HG03575 (cell line): Measurements from ENCODE around the gene BBS9.

Source experiments
- ATAC-seq: cut with Tn5 transposase; IDR thresholded peaks from one replicate; pipeline ENCODE4 v1.9.1; 2021; ENCODE audit not compliant: unreplicated experiment, insufficient number of reproducible peaks, low FRiP score; ENCODE audit errors: extremely low read depth

BBS9 gene

DNA sequence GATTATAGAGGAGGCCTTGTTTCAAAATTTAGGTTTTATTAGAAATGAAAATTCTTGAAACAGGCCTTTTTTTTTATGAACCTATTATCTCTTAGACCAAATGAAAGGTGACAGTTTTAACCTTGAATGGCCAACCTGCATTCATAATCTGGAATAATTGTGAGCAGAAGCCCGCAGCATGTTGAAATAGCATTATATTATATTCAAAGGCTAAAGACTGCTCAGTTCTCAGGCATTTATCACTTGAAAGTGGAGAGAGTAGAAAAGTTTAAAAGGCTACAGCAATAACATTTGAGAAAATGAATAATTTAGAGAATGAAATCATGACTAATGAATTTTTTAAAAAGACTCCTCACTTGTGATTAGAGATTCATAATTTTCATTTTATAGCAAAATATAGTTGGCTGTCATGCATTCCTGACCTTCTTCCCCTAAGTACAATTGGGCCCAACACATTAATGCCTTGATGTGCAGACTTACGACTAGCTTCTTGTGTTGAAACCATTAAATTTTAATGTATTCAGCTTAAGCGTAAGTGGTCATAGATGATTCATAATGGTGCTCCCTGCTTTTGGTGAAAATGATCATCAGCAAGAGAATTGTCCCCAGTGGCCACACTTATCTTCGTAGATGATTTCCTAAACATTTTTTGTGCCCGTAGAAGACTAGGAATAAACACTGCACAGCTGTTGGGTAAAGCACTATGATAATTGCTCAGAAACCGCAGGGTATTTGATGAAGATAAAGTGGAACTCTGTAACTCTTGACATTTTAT lies 429.4 kb downstream of the BBS9 start:
- ATAC-seq, result no peak

DNA sequence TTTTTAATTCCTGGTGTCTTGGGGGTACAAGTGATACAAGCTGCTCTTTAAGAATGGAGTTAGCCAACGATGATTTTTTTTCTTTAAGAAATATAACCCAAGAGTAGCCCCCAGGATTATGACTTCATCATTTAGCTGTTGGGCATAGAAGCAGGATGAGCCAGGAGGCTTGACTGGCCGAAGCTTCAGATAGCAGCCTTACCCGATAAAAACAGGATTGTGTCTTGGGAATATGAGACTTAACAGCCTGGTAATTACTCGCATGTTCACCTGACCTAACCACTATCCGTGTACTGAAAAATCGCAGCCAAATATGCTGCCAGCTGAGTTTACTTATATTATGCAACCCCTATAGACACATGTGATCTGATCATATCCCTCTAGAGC lies 430.0 kb downstream of the BBS9 start:
- ATAC-seq, result no peak

DNA sequence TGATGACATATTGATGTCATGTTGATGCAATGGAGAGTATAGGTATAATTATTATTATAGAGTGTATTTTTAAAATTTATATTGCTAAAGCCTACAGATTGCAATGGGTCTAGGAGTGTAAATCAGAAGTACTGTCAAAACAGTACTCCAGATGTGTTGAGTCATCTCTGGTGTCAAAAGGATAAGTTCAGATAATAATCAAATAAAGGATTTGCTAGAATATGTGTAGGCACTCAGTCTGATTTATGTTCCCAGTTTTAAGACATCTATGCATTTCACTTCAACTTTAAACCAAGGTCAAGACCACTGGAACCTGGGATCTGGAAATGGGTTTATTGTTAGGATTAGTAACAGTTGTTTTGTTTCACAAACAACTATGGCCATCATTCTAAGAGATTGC lies 433.6 kb downstream of the BBS9 start:
- no peak for ATAC-seq

DNA sequence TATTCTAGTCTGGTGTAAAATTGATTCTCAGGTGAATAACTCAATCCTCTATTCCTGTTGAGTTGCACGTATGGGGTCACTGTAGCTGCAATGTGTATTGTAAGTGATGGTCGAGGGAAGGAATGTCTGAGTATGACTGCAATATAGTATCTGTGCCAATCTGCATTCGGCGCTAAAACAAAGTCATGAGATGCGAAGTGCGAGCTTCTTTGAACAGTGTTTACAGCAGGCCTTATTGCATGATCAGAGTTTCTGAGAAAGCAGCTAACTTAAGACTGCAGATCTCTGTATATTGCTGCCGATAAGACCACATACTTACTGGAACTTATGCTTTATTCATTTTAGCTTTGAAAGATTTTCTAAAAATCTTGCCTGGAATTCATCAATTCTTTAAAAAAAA lies 434.3 kb downstream of the BBS9 start:
- ATAC-seq, result no peak

DNA sequence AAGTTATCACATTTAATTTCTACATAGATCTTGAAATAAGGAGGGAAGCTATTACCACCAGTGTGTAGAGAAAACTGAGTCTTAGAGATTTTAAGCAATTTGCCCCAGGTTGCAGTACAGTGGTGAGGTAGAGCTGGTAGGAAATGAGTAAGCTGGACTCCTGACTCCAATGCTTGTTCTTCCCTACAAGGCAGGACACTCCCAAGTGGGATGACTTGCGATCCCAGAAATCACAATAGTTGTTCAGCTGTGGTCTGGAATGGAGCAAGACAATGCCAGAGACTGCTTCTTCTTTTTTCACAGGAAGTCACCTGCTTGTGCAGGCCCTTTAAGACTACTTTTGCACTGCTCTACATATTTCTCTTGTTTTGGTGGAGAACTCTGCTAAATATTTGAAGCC lies 448.8 kb downstream of the BBS9 start:
- no peak for ATAC-seq

DNA sequence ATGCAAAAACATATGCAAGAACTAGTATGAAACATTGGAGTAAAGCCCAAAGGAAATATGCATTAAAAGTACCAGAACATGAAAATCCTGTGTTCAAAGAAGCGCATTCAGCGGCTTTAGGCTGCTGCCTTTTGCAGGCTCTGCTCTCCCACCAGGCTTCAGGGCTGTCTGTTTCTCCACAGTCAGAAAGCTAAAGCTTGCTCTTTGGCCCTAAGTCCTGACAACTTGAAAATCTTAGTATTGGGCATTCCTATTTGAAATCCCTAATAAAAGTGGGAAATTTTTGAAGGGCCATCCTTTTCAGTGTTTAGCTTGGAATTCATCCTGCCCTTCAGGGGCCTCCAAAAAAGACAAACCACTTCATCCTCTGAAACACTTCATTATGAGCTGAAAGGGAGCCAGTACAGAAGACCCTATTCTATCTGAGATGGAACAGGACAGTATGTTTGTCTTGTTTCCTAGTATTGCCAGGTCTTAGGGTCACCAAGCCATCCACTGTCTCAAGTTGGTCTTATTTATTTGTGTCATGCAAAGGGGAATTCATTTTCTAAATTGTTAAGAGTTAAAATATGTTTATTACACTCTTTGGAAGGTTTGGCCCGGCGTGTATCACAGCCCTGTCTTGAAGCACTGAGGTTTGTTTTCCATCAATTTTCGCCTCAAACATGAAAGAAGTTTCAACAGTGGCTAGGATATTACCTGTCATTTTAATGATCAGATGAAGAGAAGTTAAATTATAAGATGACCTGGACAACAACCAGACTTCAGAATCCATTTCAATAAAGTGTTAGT lies 449.7 kb downstream of the BBS9 start:
- ATAC-seq, result no peak

DNA sequence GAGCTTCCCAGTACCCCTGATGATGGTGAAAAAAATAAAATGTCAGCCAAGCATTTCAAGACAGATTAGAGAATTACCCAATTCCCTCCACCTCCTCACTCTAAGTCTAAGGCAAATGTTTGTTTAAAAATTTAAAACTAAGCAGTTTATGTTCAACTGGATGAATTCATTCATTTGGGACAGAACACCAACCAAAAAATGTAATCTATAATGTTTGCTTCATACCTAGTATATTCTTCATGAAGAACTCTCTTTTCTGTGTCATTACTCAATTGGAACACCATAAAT lies 450.3 kb downstream of the BBS9 start:
- no peak for ATAC-seq

DNA sequence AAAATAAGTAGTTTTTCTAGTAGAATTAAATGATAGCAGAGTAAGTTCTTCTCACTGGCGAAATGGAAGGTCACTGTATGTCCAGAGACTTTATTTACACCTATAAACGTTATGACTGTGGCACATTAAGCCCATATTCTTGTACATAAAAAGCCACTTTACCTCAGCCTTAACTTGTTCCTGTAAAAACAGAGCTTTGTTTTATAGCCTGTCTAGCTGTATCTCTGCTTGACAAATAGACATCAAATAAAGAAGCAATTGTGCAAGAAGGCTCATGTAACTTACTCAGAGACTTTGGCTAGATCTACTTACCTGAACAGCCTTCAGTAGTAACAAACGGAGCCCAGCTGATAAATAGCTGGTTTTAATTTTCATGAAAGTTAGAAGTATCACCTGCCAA lies 451.9 kb downstream of the BBS9 start:
- no peak for ATAC-seq

DNA sequence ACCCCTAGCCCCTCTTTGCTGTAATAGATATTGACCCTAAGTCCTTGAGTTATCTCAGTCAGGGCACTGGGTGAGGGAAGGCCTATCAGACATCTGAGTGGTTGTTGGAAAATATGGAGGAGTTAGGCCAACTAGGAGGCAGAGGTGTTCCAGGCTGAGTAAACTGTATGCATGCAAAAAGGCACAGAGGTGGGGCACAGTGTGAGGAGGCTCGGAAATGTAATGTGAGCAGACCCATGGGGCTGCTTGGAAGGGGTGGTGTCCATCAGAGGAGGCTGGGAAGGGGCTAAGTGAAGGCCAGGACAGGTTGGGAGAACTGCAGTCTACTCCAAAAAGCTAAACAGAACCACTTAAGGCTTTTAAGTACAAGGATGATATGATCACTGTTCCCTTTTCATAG lies 452.7 kb downstream of the BBS9 start:
- no peak for ATAC-seq

DNA sequence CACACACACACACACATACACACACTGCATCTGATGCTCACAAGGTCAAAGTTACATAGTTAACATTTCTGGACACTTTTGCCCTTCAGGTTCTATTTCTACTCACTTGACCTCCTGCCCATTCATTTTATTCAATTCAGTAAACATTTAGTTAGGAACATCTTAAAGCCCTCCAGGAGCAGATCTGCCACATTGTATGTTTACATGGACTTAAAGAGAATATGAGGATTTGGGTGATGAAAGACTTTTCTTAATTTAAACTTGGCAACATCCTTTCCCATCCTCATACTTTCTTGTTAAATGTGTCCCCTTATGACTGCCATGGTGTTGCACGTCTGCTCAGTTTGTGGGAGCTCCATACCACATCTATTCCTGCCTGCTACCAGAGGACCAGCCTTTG lies 453.2 kb downstream of the BBS9 start:
- no peak for ATAC-seq

DNA sequence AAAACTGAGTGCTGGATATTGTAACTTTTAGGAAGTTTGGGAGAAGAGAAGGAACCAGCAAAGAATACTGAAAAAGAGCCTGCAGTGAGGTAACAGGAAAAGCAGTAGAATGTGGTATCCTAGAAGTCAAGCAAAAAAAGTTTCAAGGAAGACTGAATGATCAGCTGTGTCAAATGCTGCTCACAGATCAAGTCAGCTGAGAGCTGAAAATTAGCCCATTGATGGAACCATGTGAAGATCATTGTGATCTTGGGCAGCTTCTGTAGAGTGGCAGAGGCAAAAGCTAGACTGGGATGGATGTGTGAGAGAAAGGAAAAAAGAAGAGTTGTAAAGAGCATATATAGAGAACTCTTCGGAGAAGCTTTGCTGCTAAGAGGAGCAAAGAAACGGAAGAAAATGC lies 460.5 kb downstream of the BBS9 start:
- no peak for ATAC-seq

DNA sequence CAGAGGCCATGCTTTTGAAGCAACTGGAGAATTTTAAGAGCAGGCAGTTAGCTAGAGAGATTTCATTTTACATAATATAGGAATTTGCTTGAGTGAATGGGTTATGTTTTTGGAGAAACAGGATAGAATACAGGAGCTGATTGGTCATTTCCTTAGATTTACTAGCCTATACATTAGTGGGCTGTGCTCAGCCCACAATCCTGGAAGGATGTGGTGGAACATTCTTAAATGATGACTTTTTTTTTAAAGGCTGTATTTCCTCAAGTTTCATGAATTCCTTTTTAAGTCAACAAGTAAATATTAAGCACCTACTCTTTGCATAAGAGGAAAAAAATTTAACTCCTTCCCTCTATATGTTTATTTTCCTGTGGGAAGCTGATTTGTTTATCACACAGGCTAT lies 461.6 kb downstream of the BBS9 start:
- ATAC-seq, result no peak

DNA sequence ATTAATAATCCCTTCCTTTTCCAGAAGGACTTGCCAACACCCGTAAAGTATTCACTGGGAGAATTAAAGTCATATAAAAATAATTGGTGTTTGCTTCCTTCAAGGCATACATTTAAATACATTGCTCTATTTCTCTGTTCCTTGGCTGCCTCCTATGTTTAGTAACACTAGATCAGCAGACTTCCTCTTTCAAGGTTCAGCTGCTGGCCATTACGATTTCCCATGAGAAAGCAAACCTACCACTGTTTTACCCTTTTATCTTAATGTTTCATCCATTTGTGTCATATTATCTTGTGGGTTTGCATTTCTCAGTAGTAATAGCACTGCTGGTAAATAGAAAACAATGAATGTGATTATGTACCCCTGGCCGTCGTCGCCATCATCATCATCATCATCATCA lies 462.1 kb downstream of the BBS9 start:
- no peak for ATAC-seq

DNA sequence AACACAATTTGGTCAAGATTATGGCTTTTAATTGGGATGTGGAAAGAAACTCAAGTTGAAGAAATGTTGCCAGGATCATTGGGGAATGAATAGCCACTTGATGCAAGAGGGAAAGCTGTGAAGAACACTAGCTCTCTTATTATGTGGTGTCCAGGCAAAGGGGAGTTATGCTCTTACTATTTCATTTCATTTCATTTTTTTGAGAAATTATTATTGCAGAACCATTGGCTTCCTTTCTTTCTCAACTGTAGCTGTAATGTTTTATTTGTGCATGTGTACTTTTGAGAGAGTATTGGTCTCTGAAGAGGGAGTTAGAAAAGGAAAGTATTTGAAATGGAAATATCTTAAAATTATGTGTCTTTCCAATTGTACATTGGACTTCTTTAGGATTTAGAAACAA lies 463.4 kb downstream of the BBS9 start:
- ATAC-seq, result no peak

DNA sequence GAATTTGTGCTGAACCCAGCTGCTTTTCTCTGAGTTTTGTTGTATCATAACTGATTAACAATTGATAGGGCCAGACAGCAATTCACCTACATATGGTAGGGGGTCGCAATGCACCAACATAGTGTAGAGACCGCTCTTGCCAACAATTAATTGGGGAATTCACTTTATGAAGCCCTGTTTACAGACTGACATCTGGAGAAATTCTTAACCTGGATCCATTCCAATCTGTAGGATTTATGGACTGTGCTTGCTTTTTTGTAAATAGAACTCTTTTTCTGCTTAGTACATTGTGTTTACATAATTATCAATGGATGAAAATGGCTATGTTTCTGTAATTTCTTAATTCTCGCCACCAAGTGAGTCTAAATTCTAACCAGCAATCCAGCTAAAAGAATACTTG lies 464.2 kb downstream of the BBS9 start:
- ATAC-seq, result no peak

DNA sequence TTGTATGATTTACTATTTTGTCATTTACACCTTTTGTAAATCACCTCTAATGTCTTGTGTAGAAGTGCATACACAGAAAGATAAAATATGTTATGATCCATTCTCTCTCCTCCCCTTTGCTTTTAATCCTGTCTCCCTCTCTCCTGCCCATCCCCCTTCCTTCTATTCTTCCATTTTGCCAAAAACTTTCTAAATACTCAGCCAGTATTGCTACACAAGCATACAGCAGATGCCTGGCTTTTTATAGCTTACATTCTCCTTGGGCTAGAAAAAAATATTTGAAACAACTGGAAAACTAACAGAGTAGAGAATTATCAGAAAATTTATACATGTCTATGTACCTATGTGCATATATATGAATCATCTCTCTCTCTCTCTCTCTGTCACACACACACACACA lies 467.3 kb downstream of the BBS9 start:
- no peak for ATAC-seq

DNA sequence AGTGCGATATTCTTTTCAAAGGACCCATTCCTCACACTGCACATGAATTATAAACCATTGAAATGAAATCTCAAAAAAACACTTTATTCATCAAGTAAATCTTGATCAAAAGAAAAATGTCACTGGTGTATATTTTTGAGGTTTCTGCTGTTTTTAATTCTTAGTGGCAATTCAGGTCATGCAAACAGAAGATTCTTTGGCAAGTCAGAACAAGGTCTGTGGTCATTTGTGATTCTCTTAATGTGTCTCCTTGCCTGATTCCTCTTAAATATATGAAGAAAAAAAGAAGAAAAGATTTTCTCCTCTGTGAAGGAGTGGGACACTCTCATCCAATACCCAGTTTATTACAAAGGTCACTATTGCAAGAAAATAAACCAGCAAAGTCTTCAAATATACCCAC lies 467.8 kb downstream of the BBS9 start:
- ATAC-seq, result no peak

DNA sequence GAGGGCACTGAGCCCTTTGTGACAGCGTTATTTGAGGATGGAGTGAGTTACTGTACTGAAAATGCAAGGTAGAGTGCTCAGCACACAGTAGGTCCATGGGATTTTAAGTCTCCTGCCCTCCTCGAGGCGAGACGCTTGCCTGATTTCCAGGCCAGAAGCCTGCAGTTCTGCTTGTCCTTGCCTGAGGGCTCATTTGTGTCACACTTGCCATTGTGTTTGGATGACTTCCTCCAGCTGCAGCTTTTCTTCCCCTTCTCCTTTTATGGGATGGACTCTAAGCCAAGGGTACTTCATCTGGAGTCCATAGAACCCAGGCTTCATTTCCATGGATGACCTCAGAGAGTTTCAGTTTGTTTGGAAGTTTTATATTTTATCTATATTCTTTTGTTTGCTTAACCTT lies 471.7 kb downstream of the BBS9 start:
- no peak for ATAC-seq

DNA sequence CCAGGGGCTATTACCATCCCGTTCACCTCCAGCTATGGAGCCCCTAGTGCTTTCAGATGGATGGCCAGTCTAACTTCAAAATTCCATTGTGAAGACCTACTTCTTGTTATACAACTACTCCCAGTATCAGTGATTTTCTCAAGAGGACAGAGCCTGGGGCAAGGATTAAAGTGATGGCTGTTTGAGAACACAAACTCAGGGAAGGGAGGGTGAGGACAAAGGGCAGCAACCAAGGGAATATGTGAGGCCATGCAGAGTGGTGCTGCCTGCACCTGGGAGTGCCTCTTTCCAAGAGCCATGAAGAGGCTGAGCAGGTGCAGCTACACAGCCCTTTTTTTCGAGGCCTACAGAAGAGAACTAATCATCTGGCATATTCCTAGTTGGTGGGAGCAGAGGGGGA lies 472.5 kb downstream of the BBS9 start:
- ATAC-seq, result no peak

DNA sequence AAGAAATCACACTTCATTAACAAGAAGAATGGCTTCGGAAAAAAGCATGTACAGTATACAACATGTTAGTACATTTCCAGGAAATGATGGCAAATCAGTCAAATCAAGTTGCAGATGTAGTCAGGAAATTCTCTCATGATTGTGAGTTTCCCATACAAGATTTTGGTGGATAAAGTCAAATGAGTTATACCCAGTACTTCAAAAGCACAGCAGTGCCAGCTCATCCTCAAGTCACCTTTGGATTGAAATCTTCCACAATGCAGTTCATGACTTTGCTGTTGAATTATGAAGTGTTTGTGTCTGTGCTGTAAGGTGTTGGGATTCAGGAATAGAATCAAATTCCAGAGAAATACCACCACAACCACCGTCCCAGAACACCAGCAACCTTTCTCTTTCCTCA lies 474.7 kb downstream of the BBS9 start:
- ATAC-seq, result no peak

DNA sequence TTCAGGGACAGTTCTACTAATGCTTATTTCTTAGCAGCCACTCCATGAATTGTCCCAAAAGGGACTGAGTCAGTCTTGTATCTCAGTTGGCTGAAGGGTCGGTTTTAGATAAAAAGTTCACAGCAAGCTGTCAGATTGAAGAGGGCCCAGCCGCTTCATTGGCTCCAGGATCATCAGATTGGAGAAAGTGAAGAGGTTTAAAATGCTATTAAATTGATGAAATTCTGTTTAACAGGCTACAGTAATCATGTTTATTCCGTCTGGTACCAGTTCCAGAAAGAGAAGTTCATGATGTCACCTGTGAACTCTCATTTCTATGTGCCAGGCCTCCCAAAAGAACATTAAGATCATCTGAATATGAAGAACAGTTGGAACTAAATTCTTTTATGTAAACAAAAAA lies 481.6 kb downstream of the BBS9 start:
- no peak for ATAC-seq
